ENCODE data around the gene ANKS1B.
"Not testable (repeated sequence)": the region's sequence is repeated elsewhere in the genome, so short reads cannot be mapped to it uniquely, and the experiment has no call there.

The ANKS1B gene

GRCh38 chr12:99036566-99036965, 948.2 kb downstream of the ANKS1B start:
- no peaks in the 10 kb centered on the region for H3F3A ChIP-seq (ENCODE audit: low read depth)
- no peaks in the 10 kb centered on the region for H3K79me2 ChIP-seq (ENCODE audit: insufficient read depth, low read length)
- TF ChIP-seq CTCF (conservative IDR thresholded peaks at IDR 0.05; ENCODE audit: low read length) = no peak
- TF ChIP-seq EZH2phosphoT487 (IDR thresholded peaks at IDR 0.05; ENCODE audit: borderline replicate concordance) = no peak
- H3K4me1 ChIP-seq (ENCODE audit: insufficient read depth, low read length, poor library complexity, severe bottlenecking) = no peaks in the 10 kb centered on the region
- H4K20me1 ChIP-seq (ENCODE audit: insufficient read depth, low read length, poor library complexity, severe bottlenecking) = no peaks in the 10 kb centered on the region
- no peaks in the 10 kb centered on the region for H3K27me3 ChIP-seq (ENCODE audit: insufficient read depth, low read length, poor library complexity, severe bottlenecking)
- no peaks in the 10 kb centered on the region for H3K36me3 ChIP-seq (ENCODE audit: insufficient read depth, low read length)
- no peak overlapping the region for H2AFZ ChIP-seq (ENCODE audit: low read length)
- no peaks in the 10 kb centered on the region for H3K9me2 ChIP-seq (replicated peaks; ENCODE audit: low read depth, low read length)
- no peak overlapping the region for H3K9ac ChIP-seq (ENCODE audit: low read depth, low read length, poor library complexity, severe bottlenecking)
- no peak overlapping the region for H3K4me3 ChIP-seq (ENCODE audit: low read length, poor library complexity, severe bottlenecking)
- no peak overlapping the region for H3K4me2 ChIP-seq (ENCODE audit: low read depth, low read length, poor library complexity, severe bottlenecking)
- no peaks in the 10 kb centered on the region for H3K9me3 ChIP-seq (ENCODE audit: insufficient read depth, low read depth, low read length)

GRCh38 chr12:99035803-99036202, 948.9 kb downstream of the ANKS1B start:
- H3K79me2 ChIP-seq (ENCODE audit: insufficient read depth, low read length) = no peaks in the 10 kb centered on the region
- no peaks in the 10 kb centered on the region for H3K9me2 ChIP-seq (replicated peaks; ENCODE audit: low read depth, low read length)
- no peaks in the 10 kb centered on the region for H3K4me1 ChIP-seq (ENCODE audit: insufficient read depth, low read length, poor library complexity, severe bottlenecking)
- H3F3A ChIP-seq (ENCODE audit: low read depth) = no peaks in the 10 kb centered on the region
- H3K36me3 ChIP-seq (ENCODE audit: insufficient read depth, low read length) = no peaks in the 10 kb centered on the region
- no peaks in the 10 kb centered on the region for H4K20me1 ChIP-seq (ENCODE audit: insufficient read depth, low read length, poor library complexity, severe bottlenecking)
- TF ChIP-seq CTCF (conservative IDR thresholded peaks at IDR 0.05; ENCODE audit: low read length) (no peak), EZH2phosphoT487 (IDR thresholded peaks at IDR 0.05; ENCODE audit: borderline replicate concordance) (no peak)
- H3K9me3 ChIP-seq (ENCODE audit: insufficient read depth, low read depth, low read length) = no peaks in the 10 kb centered on the region
- no peak overlapping the region for H3K9ac ChIP-seq (ENCODE audit: low read depth, low read length, poor library complexity, severe bottlenecking)
- no peak overlapping the region for H2AFZ ChIP-seq (ENCODE audit: low read length)
- H3K4me2 ChIP-seq (ENCODE audit: low read depth, low read length, poor library complexity, severe bottlenecking) = no peak overlapping the region
- no peaks in the 10 kb centered on the region for H3K27me3 ChIP-seq (ENCODE audit: insufficient read depth, low read length, poor library complexity, severe bottlenecking)
- H3K4me3 ChIP-seq (ENCODE audit: low read length, poor library complexity, severe bottlenecking) = no peak overlapping the region

GRCh38 chr12:99034201-99034600, 950.5 kb downstream of the ANKS1B start:
- H3K4me2 ChIP-seq (ENCODE audit: low read depth, low read length, poor library complexity, severe bottlenecking); H3K4me3 ChIP-seq (ENCODE audit: low read length, poor library complexity, severe bottlenecking); H3K4me1 ChIP-seq (ENCODE audit: insufficient read depth, low read length, poor library complexity, severe bottlenecking); H3K36me3 ChIP-seq (ENCODE audit: insufficient read depth, low read length); H3K79me2 ChIP-seq (ENCODE audit: insufficient read depth, low read length); H3K9ac ChIP-seq (ENCODE audit: low read depth, low read length, poor library complexity, severe bottlenecking); H3F3A ChIP-seq (ENCODE audit: low read depth); H3K27me3 ChIP-seq (ENCODE audit: insufficient read depth, low read length, poor library complexity, severe bottlenecking); H4K20me1 ChIP-seq (ENCODE audit: insufficient read depth, low read length, poor library complexity, severe bottlenecking); H2AFZ ChIP-seq (ENCODE audit: low read length); H3K9me2 ChIP-seq (replicated peaks; ENCODE audit: low read depth, low read length); H3K9me3 ChIP-seq (ENCODE audit: insufficient read depth, low read depth, low read length): not testable (repeated sequence)

GRCh38 chr12:99029511-99030271, 955.0 kb downstream of the ANKS1B start:
- H3K36me3 ChIP-seq (ENCODE audit: insufficient read depth, low read length) = no peaks in the 10 kb centered on the region
- H3K9me2 ChIP-seq (replicated peaks; ENCODE audit: low read depth, low read length) = no peaks in the 10 kb centered on the region
- H3K9ac ChIP-seq (ENCODE audit: low read depth, low read length, poor library complexity, severe bottlenecking) = no peak overlapping the region
- no peaks in the 10 kb centered on the region for H3K4me1 ChIP-seq (ENCODE audit: insufficient read depth, low read length, poor library complexity, severe bottlenecking)
- H3K27me3 ChIP-seq (ENCODE audit: insufficient read depth, low read length, poor library complexity, severe bottlenecking) = no peaks in the 10 kb centered on the region
- H4K20me1 ChIP-seq (ENCODE audit: insufficient read depth, low read length, poor library complexity, severe bottlenecking) = no peaks in the 10 kb centered on the region
- H3K79me2 ChIP-seq (ENCODE audit: insufficient read depth, low read length) = no peaks in the 10 kb centered on the region
- TF ChIP-seq CTCF (conservative IDR thresholded peaks at IDR 0.05; ENCODE audit: low read length) (no peak), EZH2phosphoT487 (IDR thresholded peaks at IDR 0.05; ENCODE audit: borderline replicate concordance) (no peak)
- no peaks in the 10 kb centered on the region for H3K9me3 ChIP-seq (ENCODE audit: insufficient read depth, low read depth, low read length)
- no peak overlapping the region for H3K4me3 ChIP-seq (ENCODE audit: low read length, poor library complexity, severe bottlenecking)
- no peak overlapping the region for H2AFZ ChIP-seq (ENCODE audit: low read length)
- no peaks in the 10 kb centered on the region for H3F3A ChIP-seq (ENCODE audit: low read depth)
- no peak overlapping the region for H3K4me2 ChIP-seq (ENCODE audit: low read depth, low read length, poor library complexity, severe bottlenecking)
